ENCODE results near the gene MPPE1. TPM values are rescaled to one million over a fixed set of nuclear protein-coding genes. Genes with fewer than 3 reads are reported as not detected.

Gene MPPE1
- total and polyA plus RNA-seq, 9 of the 15 experiments (the other 6 are each of a cell fraction or from before 2014, with no cell fraction given) = 10.7 to 19.5 (median 13.3) TPM

DNA sequence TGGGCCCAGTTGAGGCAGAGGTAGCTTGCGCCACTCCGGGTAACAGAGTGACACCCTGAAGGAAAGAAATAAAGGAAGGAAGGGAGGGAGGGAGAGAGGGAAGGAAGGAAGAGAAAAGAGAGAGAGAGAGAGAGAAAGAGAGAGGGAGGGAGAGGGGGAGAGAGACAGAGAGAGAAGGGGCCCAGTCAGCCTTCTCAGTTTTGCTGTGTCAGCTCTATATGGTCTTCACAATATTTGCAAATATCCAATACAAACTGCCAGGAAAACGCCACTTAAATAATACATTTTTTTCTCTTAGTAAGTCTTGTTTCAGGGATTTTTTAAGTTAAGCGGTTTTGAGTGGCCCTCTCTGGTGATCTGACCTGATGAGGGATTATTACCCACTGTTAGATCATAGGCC is 62.5 kb downstream of the MPPE1 start (continued):
- TF ChIP-seq ZNF75A (CRISPR knock-in tag; IDR thresholded peaks at IDR 0.05) (no peak), SMARCB1 (IDR thresholded peaks at IDR 0.05; ENCODE audit: insufficient read length, low read depth) (no peak), BRF1 (IDR thresholded peaks at IDR 0.05; ENCODE audit: borderline replicate concordance, extremely low read depth, insufficient read length) (no peak), ZSCAN32 (CRISPR knock-in tag; IDR thresholded peaks at IDR 0.05) (no peak), ZNF232 (CRISPR knock-in tag; IDR thresholded peaks at IDR 0.05) (no peak), NFATC3 (IDR thresholded peaks at IDR 0.05) (no peak), ZNF57 (CRISPR knock-in tag; IDR thresholded peaks at IDR 0.05) (no peak), IFI16 (CRISPR knock-in tag; IDR thresholded peaks at IDR 0.05) (no peak), ZKSCAN8 (CRISPR knock-in tag; IDR thresholded peaks at IDR 0.05) (no peak), JUND (IDR thresholded peaks at IDR 0.05; ENCODE audit: borderline replicate concordance, low read depth, low read length) (no peak), JUND (tag; IDR thresholded peaks at IDR 0.05; ENCODE audit: borderline replicate concordance, low read depth, low read length) (no peak), RAD51 (IDR thresholded peaks at IDR 0.05; ENCODE audit: borderline replicate concordance, low read depth) (no peak)
- TF ChIP-seq, protein P1, sequence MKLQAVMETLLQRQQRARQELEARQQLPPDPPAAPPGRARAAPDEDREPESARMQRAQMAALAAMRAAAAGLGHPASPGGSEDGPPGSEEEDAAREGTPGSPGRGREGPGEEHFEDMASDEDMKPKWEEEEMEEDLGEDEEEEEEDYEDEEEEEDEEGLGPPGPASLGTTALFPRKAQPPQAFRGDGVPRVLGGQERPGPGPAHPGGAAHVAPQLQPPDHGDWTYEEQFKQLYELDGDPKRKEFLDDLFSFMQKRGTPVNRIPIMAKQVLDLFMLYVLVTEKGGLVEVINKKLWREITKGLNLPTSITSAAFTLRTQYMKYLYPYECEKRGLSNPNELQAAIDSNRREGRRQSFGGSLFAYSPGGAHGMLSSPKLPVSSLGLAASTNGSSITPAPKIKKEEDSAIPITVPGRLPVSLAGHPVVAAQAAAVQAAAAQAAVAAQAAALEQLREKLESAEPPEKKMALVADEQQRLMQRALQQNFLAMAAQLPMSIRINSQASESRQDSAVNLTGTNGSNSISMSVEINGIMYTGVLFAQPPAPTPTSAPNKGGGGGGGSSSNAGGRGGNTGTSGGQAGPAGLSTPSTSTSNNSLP (IDR thresholded peaks at IDR 0.05; ENCODE audit: borderline replicate concordance, low read depth, low read length) = no peak
- TF ChIP-seq, protein P2, sequence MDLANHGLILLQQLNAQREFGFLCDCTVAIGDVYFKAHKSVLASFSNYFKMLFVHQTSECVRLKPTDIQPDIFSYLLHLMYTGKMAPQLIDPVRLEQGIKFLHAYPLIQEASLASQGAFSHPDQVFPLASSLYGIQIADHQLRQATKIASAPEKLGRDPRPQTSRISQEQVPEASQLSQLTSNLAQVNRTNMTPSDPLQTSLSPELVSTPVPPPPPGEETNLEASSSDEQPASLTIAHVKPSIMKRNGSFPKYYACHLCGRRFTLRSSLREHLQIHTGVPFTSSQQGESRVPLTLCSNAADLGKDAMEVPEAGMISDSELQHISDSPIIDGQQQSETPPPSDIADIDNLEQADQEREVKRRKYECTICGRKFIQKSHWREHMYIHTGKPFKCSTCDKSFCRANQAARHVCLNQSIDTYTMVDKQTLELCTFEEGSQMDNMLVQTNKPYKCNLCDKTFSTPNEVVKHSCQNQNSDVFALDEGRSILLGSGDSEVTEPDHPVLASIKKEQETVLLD (IDR thresholded peaks at IDR 0.05) = 0 out of 2 replicates have a peak, but pooled peaks have one; percentile 31
- TF ChIP-seq, protein P3, sequence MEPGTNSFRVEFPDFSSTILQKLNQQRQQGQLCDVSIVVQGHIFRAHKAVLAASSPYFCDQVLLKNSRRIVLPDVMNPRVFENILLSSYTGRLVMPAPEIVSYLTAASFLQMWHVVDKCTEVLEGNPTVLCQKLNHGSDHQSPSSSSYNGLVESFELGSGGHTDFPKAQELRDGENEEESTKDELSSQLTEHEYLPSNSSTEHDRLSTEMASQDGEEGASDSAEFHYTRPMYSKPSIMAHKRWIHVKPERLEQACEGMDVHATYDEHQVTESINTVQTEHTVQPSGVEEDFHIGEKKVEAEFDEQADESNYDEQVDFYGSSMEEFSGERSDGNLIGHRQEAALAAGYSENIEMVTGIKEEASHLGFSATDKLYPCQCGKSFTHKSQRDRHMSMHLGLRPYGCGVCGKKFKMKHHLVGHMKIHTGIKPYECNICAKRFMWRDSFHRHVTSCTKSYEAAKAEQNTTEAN (CRISPR knock-in tag; IDR thresholded peaks at IDR 0.05) = no peak
- TF ChIP-seq, protein P4, sequence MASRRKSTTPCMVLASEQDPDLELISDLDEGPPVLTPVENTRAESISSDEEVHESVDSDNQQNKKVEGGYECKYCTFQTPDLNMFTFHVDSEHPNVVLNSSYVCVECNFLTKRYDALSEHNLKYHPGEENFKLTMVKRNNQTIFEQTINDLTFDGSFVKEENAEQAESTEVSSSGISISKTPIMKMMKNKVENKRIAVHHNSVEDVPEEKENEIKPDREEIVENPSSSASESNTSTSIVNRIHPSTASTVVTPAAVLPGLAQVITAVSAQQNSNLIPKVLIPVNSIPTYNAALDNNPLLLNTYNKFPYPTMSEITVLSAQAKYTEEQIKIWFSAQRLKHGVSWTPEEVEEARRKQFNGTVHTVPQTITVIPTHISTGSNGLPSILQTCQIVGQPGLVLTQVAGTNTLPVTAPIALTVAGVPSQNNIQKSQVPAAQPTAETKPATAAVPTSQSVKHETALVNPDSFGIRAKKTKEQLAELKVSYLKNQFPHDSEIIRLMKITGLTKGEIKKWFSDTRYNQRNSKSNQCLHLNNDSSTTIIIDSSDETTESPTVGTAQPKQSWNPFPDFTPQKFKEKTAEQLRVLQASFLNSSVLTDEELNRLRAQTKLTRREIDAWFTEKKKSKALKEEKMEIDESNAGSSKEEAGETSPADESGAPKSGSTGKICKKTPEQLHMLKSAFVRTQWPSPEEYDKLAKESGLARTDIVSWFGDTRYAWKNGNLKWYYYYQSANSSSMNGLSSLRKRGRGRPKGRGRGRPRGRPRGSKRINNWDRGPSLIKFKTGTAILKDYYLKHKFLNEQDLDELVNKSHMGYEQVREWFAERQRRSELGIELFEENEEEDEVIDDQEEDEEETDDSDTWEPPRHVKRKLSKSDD (conservative IDR thresholded peaks at IDR 0.05; ENCODE audit: low read length) = no peak
- TF ChIP-seq, protein P5, sequence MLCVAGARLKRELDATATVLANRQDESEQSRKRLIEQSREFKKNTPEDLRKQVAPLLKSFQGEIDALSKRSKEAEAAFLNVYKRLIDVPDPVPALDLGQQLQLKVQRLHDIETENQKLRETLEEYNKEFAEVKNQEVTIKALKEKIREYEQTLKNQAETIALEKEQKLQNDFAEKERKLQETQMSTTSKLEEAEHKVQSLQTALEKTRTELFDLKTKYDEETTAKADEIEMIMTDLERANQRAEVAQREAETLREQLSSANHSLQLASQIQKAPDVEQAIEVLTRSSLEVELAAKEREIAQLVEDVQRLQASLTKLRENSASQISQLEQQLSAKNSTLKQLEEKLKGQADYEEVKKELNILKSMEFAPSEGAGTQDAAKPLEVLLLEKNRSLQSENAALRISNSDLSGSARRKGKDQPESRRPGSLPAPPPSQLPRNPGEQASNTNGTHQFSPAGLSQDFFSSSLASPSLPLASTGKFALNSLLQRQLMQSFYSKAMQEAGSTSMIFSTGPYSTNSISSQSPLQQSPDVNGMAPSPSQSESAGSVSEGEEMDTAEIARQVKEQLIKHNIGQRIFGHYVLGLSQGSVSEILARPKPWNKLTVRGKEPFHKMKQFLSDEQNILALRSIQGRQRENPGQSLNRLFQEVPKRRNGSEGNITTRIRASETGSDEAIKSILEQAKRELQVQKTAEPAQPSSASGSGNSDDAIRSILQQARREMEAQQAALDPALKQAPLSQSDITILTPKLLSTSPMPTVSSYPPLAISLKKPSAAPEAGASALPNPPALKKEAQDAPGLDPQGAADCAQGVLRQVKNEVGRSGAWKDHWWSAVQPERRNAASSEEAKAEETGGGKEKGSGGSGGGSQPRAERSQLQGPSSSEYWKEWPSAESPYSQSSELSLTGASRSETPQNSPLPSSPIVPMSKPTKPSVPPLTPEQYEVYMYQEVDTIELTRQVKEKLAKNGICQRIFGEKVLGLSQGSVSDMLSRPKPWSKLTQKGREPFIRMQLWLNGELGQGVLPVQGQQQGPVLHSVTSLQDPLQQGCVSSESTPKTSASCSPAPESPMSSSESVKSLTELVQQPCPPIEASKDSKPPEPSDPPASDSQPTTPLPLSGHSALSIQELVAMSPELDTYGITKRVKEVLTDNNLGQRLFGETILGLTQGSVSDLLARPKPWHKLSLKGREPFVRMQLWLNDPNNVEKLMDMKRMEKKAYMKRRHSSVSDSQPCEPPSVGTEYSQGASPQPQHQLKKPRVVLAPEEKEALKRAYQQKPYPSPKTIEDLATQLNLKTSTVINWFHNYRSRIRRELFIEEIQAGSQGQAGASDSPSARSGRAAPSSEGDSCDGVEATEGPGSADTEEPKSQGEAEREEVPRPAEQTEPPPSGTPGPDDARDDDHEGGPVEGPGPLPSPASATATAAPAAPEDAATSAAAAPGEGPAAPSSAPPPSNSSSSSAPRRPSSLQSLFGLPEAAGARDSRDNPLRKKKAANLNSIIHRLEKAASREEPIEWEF (CRISPR knock-in tag; IDR thresholded peaks at IDR 0.05) = no peak
